ENCODE results near the gene ST6GAL1.
A peak's percentile ranks its signal among the peaks of the same experiment; 100 is the strongest.

The ST6GAL1 gene

GRCh38 chr3:187104342-187104741, 174.0 kb downstream of the ST6GAL1 start:
- Histone ChIP-seq H2BK5ac (ENCODE audit: low read depth, low read length, poor library complexity, severe bottlenecking) (no peak overlapping the region), H3K9ac (ENCODE audit: low read length) (peak overlapping the region; percentile 59), H3K18ac (ENCODE audit: low read depth in 1 of 2, low read length in 2 of 2) (no peak overlapping the region), H3K79me1 (replicated peaks; ENCODE audit: low read length, poor library complexity, severe bottlenecking) (no peaks in the 10 kb centered on the region), H3K4ac (ENCODE audit: low read depth in 1 of 2, low read length in 2 of 2) (no peak overlapping the region), H2BK120ac (ENCODE audit: low read depth, low read length) (no peak overlapping the region), H4K8ac (ENCODE audit: low read length) (no peak overlapping the region), H2AFZ (ENCODE audit: low read depth, low read length) (no peak overlapping the region), H3K27ac (ENCODE audit: low read length, poor library complexity, severe bottlenecking) (no peak overlapping the region), H2AK5ac (ENCODE audit: low read length, severe bottlenecking) (no peak overlapping the region), H3K4me2 (ENCODE audit: low read length, poor library complexity, severe bottlenecking) (no peak overlapping the region), H3K14ac (ENCODE audit: low read length in 2 of 2) (no peak overlapping the region), H3K4me3 (ENCODE audit: insufficient read depth in 1 of 2, low read depth in 1 of 2, low read length in 2 of 2) (no peak overlapping the region), H4K91ac (ENCODE audit: low read length) (no peak overlapping the region), H3K9me3 (ENCODE audit: control insufficient read depth, low read length) (no peaks in the 10 kb centered on the region), H3K4me1 (ENCODE audit: control insufficient read depth, insufficient read depth, low read depth, low read length) (no peaks in the 10 kb centered on the region), H3K23ac (ENCODE audit: low read length in 2 of 2) (no peak overlapping the region), H2BK15ac (ENCODE audit: low read depth, poor library complexity, severe bottlenecking) (no peak overlapping the region), H3K36me3 (ENCODE audit: control insufficient read depth in 1 of 2, insufficient read depth in 2 of 2, low read depth in 1 of 2, low read length in 2 of 2) (no peaks in the 10 kb centered on the region), H2BK12ac (ENCODE audit: low read length in 2 of 2) (no peak overlapping the region), H3K27me3 (ENCODE audit: control insufficient read depth in 1 of 2, insufficient read depth in 1 of 2, low read length in 2 of 2) (no peaks in the 10 kb centered on the region)
- no peak for DNase-seq
- 97% methylated on average over 7 of the region's 7 CpGs for WGBS

GRCh38 chr3:187104933-187105332, 174.6 kb downstream of the ST6GAL1 start:
- Histone ChIP-seq H2BK15ac (ENCODE audit: low read depth, poor library complexity, severe bottlenecking) (no peak overlapping the region), H2AFZ (ENCODE audit: low read depth, low read length) (no peak overlapping the region), H4K8ac (ENCODE audit: low read length) (no peak overlapping the region), H2AK5ac (ENCODE audit: low read length, severe bottlenecking) (no peak overlapping the region), H4K91ac (ENCODE audit: low read length) (no peak overlapping the region), H3K79me1 (replicated peaks; ENCODE audit: low read length, poor library complexity, severe bottlenecking) (no peaks in the 10 kb centered on the region), H3K9ac (ENCODE audit: low read length) (peak overlapping the region; percentile 59), H2BK5ac (ENCODE audit: low read depth, low read length, poor library complexity, severe bottlenecking) (no peak overlapping the region), H3K36me3 (ENCODE audit: control insufficient read depth in 1 of 2, insufficient read depth in 2 of 2, low read depth in 1 of 2, low read length in 2 of 2) (no peaks in the 10 kb centered on the region), H3K4me3 (ENCODE audit: insufficient read depth in 1 of 2, low read depth in 1 of 2, low read length in 2 of 2) (peak overlapping the region in 1 of 2 experiments; percentile 70), H3K4ac (ENCODE audit: low read depth in 1 of 2, low read length in 2 of 2) (no peak overlapping the region), H3K23ac (ENCODE audit: low read length in 2 of 2) (no peak overlapping the region), H3K14ac (ENCODE audit: low read length in 2 of 2) (no peak overlapping the region), H3K27ac (ENCODE audit: low read length, poor library complexity, severe bottlenecking) (no peak overlapping the region), H3K4me2 (ENCODE audit: low read length, poor library complexity, severe bottlenecking) (no peak overlapping the region), H2BK12ac (ENCODE audit: low read length in 2 of 2) (no peak overlapping the region), H3K9me3 (ENCODE audit: control insufficient read depth, low read length) (no peaks in the 10 kb centered on the region), H3K4me1 (ENCODE audit: control insufficient read depth, insufficient read depth, low read depth, low read length) (no peaks in the 10 kb centered on the region), H2BK120ac (ENCODE audit: low read depth, low read length) (no peak overlapping the region), H3K18ac (ENCODE audit: low read depth in 1 of 2, low read length in 2 of 2) (no peak overlapping the region), H3K27me3 (ENCODE audit: control insufficient read depth in 1 of 2, insufficient read depth in 1 of 2, low read length in 2 of 2) (no peaks in the 10 kb centered on the region)
- no peak for DNase-seq
- 93% methylated on average over 7 of the region's 7 CpGs for WGBS

GRCh38 chr3:187105700-187106099, 175.4 kb downstream of the ST6GAL1 start:
- no peaks in the 10 kb centered on the region for H3K9me3 ChIP-seq (ENCODE audit: control insufficient read depth, low read length)
- H2BK12ac ChIP-seq (ENCODE audit: low read length in 2 of 2), result no peak overlapping the region
- H3K27ac ChIP-seq (ENCODE audit: low read length, poor library complexity, severe bottlenecking), result no peak overlapping the region
- no peak overlapping the region for H3K23ac ChIP-seq (ENCODE audit: low read length in 2 of 2)
- no peak overlapping the region for H4K8ac ChIP-seq (ENCODE audit: low read length)
- H2BK5ac ChIP-seq (ENCODE audit: low read depth, low read length, poor library complexity, severe bottlenecking), result no peak overlapping the region
- H3K36me3 ChIP-seq (ENCODE audit: control insufficient read depth in 1 of 2, insufficient read depth in 2 of 2, low read depth in 1 of 2, low read length in 2 of 2), result no peaks in the 10 kb centered on the region
- H3K4ac ChIP-seq (ENCODE audit: low read depth in 1 of 2, low read length in 2 of 2), result no peak overlapping the region
- no peak overlapping the region for H3K4me3 ChIP-seq (ENCODE audit: insufficient read depth in 1 of 2, low read depth in 1 of 2, low read length in 2 of 2)
- no peak overlapping the region for H4K91ac ChIP-seq (ENCODE audit: low read length)
- WGBS, result 83% methylated on average over 3 of the region's 3 CpGs
- H2BK15ac ChIP-seq (ENCODE audit: low read depth, poor library complexity, severe bottlenecking), result no peak overlapping the region
- H3K79me1 ChIP-seq (replicated peaks; ENCODE audit: low read length, poor library complexity, severe bottlenecking), result no peaks in the 10 kb centered on the region
- H3K18ac ChIP-seq (ENCODE audit: low read depth in 1 of 2, low read length in 2 of 2), result no peak overlapping the region
- no peak overlapping the region for H2AFZ ChIP-seq (ENCODE audit: low read depth, low read length)
- no peak overlapping the region for H2AK5ac ChIP-seq (ENCODE audit: low read length, severe bottlenecking)
- peak overlapping the region; percentile 59 for H3K9ac ChIP-seq (ENCODE audit: low read length)
- no peak overlapping the region for H3K4me2 ChIP-seq (ENCODE audit: low read length, poor library complexity, severe bottlenecking)
- H3K27me3 ChIP-seq (ENCODE audit: control insufficient read depth in 1 of 2, insufficient read depth in 1 of 2, low read length in 2 of 2), result no peaks in the 10 kb centered on the region
- H2BK120ac ChIP-seq (ENCODE audit: low read depth, low read length), result no peak overlapping the region
- no peak overlapping the region for H3K14ac ChIP-seq (ENCODE audit: low read length in 2 of 2)
- no peaks in the 10 kb centered on the region for H3K4me1 ChIP-seq (ENCODE audit: control insufficient read depth, insufficient read depth, low read depth, low read length)
- no peak for DNase-seq

GRCh38 chr3:187107989-187108388, 177.7 kb downstream of the ST6GAL1 start:
- no peaks in the 10 kb centered on the region for H3K27me3 ChIP-seq (ENCODE audit: control insufficient read depth in 1 of 2, insufficient read depth in 1 of 2, low read length in 2 of 2)
- H2BK15ac ChIP-seq (ENCODE audit: low read depth, poor library complexity, severe bottlenecking), result no peak overlapping the region
- H3K18ac ChIP-seq (ENCODE audit: low read depth in 1 of 2, low read length in 2 of 2), result no peak overlapping the region
- H4K91ac ChIP-seq (ENCODE audit: low read length), result no peak overlapping the region
- no peak overlapping the region for H3K23ac ChIP-seq (ENCODE audit: low read length in 2 of 2)
- H3K4me2 ChIP-seq (ENCODE audit: low read length, poor library complexity, severe bottlenecking), result no peak overlapping the region
- no peak overlapping the region for H2BK5ac ChIP-seq (ENCODE audit: low read depth, low read length, poor library complexity, severe bottlenecking)
- no peak overlapping the region for H2BK120ac ChIP-seq (ENCODE audit: low read depth, low read length)
- no peak overlapping the region for H3K9ac ChIP-seq (ENCODE audit: low read length)
- H3K36me3 ChIP-seq (ENCODE audit: control insufficient read depth in 1 of 2, insufficient read depth in 2 of 2, low read depth in 1 of 2, low read length in 2 of 2), result no peaks in the 10 kb centered on the region
- no peaks in the 10 kb centered on the region for H3K79me1 ChIP-seq (replicated peaks; ENCODE audit: low read length, poor library complexity, severe bottlenecking)
- DNase-seq, result no peak
- no peak overlapping the region for H2BK12ac ChIP-seq (ENCODE audit: low read length in 2 of 2)
- no peak overlapping the region for H3K14ac ChIP-seq (ENCODE audit: low read length in 2 of 2)
- no peaks in the 10 kb centered on the region for H3K9me3 ChIP-seq (ENCODE audit: control insufficient read depth, low read length)
- 90% methylated on average over 3 of the region's 3 CpGs for WGBS
- no peak overlapping the region for H2AK5ac ChIP-seq (ENCODE audit: low read length, severe bottlenecking)
- H2AFZ ChIP-seq (ENCODE audit: low read depth, low read length), result no peak overlapping the region
- no peak overlapping the region for H4K8ac ChIP-seq (ENCODE audit: low read length)
- H3K4me3 ChIP-seq (ENCODE audit: insufficient read depth in 1 of 2, low read depth in 1 of 2, low read length in 2 of 2), result no peak overlapping the region
- H3K27ac ChIP-seq (ENCODE audit: low read length, poor library complexity, severe bottlenecking), result no peak overlapping the region
- no peaks in the 10 kb centered on the region for H3K4me1 ChIP-seq (ENCODE audit: control insufficient read depth, insufficient read depth, low read depth, low read length)
- no peak overlapping the region for H3K4ac ChIP-seq (ENCODE audit: low read depth in 1 of 2, low read length in 2 of 2)
